Measurements from ENCODE around the gene MCL1.
"Not testable (repeated sequence)": the region's sequence is repeated elsewhere in the genome, so short reads cannot be mapped to it uniquely, and the experiment has no call there.

Gene MCL1

GRCh38 chr1:150601540-150601939 is 22.1 kb upstream of the MCL1 start:
- DNase-seq = no peak

GRCh38 chr1:150598346-150598745 is 18.9 kb upstream of the MCL1 start:
- DNase-seq = not testable (repeated sequence)

GRCh38 chr1:150596976-150597375 is 17.6 kb upstream of the MCL1 start:
- DNase-seq = no peak

GRCh38 chr1:150596095-150596892 is 16.9 kb upstream of the MCL1 start:
- no peak for DNase-seq

GRCh38 chr1:150582371-150582770 is 3.0 kb upstream of the MCL1 start:
- no peak for DNase-seq

- not testable (repeated sequence) for DNase-seq
Observed at GRCh38 chr1:150581962-150582361, 2.6 kb upstream of the MCL1 start.

GRCh38 chr1:150581437-150581836 is 2.0 kb upstream of the MCL1 start:
- not testable (repeated sequence) for DNase-seq

- DNase-seq = not testable (repeated sequence)
Observed at GRCh38 chr1:150580966-150581365, 1.6 kb upstream of the MCL1 start.

- DNase-seq = no peak
Observed at GRCh38 chr1:150579945-150580642, 684 bp upstream of the MCL1 start.

GRCh38 chr1:150578272-150579109 is 919 bp downstream of the MCL1 start:
- DNase-seq = peak; percentile 67

- DNase-seq = no peak
Observed at GRCh38 chr1:150577557-150578271, 1.7 kb downstream of the MCL1 start.

- DNase-seq = no peak
Observed at GRCh38 chr1:150576794-150577556, 2.4 kb downstream of the MCL1 start.

- no peak for DNase-seq
Observed at GRCh38 chr1:150576367-150576711, 3.1 kb downstream of the MCL1 start.

GRCh38 chr1:150575518-150576366 is 3.7 kb downstream of the MCL1 start:
- DNase-seq = no peak

- no peak for DNase-seq
Observed at GRCh38 chr1:150575072-150575489, 4.3 kb downstream of the MCL1 start.

- no peak for DNase-seq
Observed at GRCh38 chr1:150574260-150575071, 4.9 kb downstream of the MCL1 start.

- not testable (repeated sequence) for DNase-seq
Observed at GRCh38 chr1:150573648-150574071, 5.8 kb downstream of the MCL1 start.

GRCh38 chr1:150572918-150573647 is 6.3 kb downstream of the MCL1 start:
- no peak for DNase-seq

- no peak for DNase-seq
Observed at GRCh38 chr1:150568594-150568966, 10.8 kb downstream of the MCL1 start.

All from activated CD4-positive, alpha-beta T cell treated with anti-CD3 and anti-CD28 coated beads, Interleukin-2, amount 50 U/mL, for 16 hours (primary cell).